HEK293 (cell line): ENCODE results near the gene RTP1.
"Not testable (repeated sequence)": the region's sequence is repeated elsewhere in the genome, so short reads cannot be mapped to it uniquely, and the experiment has no call there.

Experiments used
- CTCF ChIA-PET: fragments of 350-600 bp; formaldehyde crosslinking; extraction: SDS; loops from one replicate; lab custom pipeline; 2021; ENCODE audit warnings: antibody characterized with exemption; lab: Yijun Ruan, JAX
- POLR2A ChIA-PET: fragments of 300-600 bp; formaldehyde crosslinking; extraction: SDS; loops from one replicate; lab custom pipeline; 2020; ENCODE audit warnings: antibody characterized with exemption, inconsistent platforms; lab: Yijun Ruan, JAX
- H3K27ac ChIP-seq: fragments of 200-500 bp; sonication (Bioruptor generic); 2 replicates; pipeline ENCODE4 v1.5.1; 2014; ENCODE audit warnings: low read depth, low read length, control low read depth, inconsistent platforms; ENCODE audit errors: extremely low read depth
- H3K36me3 ChIP-seq, 2 experiments: fragments of 200-500 bp in 1 of 2; sonication (Bioruptor generic) in 1 of 2; 1 replicate in 1 of 2; 2 replicates in 1 of 2; pipeline ENCODE4 v1.5.1; 2014 to 2017; ENCODE audit warnings: inconsistent platforms in 2 of 2, low read length in 2 of 2; ENCODE audit not compliant: control insufficient read depth in 2 of 2, insufficient read depth in 1 of 2
- H3K4me1 ChIP-seq: fragments of 200-500 bp; sonication (Bioruptor generic); 2 replicates; pipeline ENCODE4 v1.5.1; 2014; ENCODE audit warnings: mild to moderate bottlenecking, low read length, inconsistent platforms; ENCODE audit not compliant: control insufficient read depth, insufficient read depth
- H3K4me3 ChIP-seq: 2 replicates; pipeline ENCODE4 v1.5.1; 2011; ENCODE audit warnings: low read depth, mild to moderate bottlenecking, control low read depth, low read length, moderate library complexity
- H3K9me3 ChIP-seq: fragments of 200-500 bp; sonication (Bioruptor generic); 2 replicates; pipeline ENCODE4 v1.5.1; 2014; ENCODE audit warnings: low read depth, low read length, inconsistent platforms; ENCODE audit not compliant: control insufficient read depth, insufficient read depth
- MEIS1 ChIP-seq: sonication (generic); formaldehyde crosslinking; IDR thresholded peaks from 2 replicates; pipeline ENCODE4 v1.8.1; 2022; ENCODE audit warnings: missing genetic modification reagents, mild to moderate bottlenecking, borderline replicate concordance
- MYNN ChIP-seq: fragments of 450-650 bp; formaldehyde crosslinking; IDR thresholded peaks from 2 replicates; pipeline ENCODE4 v1.5.1; 2016; ENCODE audit warnings: missing biosample characterization, missing genetic modification characterization, borderline replicate concordance
- MZF1 ChIP-seq: fragments of 450-650 bp; formaldehyde crosslinking; IDR thresholded peaks from 2 replicates; pipeline ENCODE4 v1.5.1; 2017; ENCODE audit warnings: missing biosample characterization, missing genetic modification characterization, borderline replicate concordance
- TRIM28 ChIP-seq: IDR thresholded peaks from 2 replicates; pipeline ENCODE4 v1.6.1; 2011; ENCODE audit warnings: low read length, control low read depth, borderline replicate concordance
- ZBTB1 ChIP-seq: fragments of 450-650 bp; formaldehyde crosslinking; IDR thresholded peaks from 2 replicates; pipeline ENCODE4 v1.5.1; 2016; ENCODE audit warnings: missing biosample characterization, missing genetic modification characterization
- ZFP3 ChIP-seq: fragments of 450-650 bp; formaldehyde crosslinking; IDR thresholded peaks from 2 replicates; pipeline ENCODE4 v1.5.1; 2016; ENCODE audit warnings: low read depth, missing biosample characterization, missing genetic modification characterization
- ZNF112 ChIP-seq: fragments of 450-650 bp; formaldehyde crosslinking; IDR thresholded peaks from 2 replicates; pipeline ENCODE4 v1.5.0; 2017; ENCODE audit warnings: missing biosample characterization, missing genetic modification characterization
- ZNF132 ChIP-seq: fragments of 450-650 bp; formaldehyde crosslinking; IDR thresholded peaks from 2 replicates; pipeline ENCODE4 v1.5.1; 2017; ENCODE audit warnings: missing biosample characterization, missing genetic modification characterization, borderline replicate concordance
- ZNF16 ChIP-seq: fragments of 450-650 bp; formaldehyde crosslinking; IDR thresholded peaks from 2 replicates; pipeline ENCODE4 v1.5.1; 2016; ENCODE audit warnings: low read depth, missing biosample characterization, missing genetic modification characterization
- ZNF221 ChIP-seq: fragments of 450-650 bp; formaldehyde crosslinking; IDR thresholded peaks from 2 replicates; pipeline ENCODE4 v1.5.1; 2017; ENCODE audit warnings: missing biosample characterization, missing genetic modification characterization, borderline replicate concordance
- ZNF223 ChIP-seq: fragments of 450-650 bp; formaldehyde crosslinking; IDR thresholded peaks from 2 replicates; pipeline ENCODE4 v1.5.1; 2016; ENCODE audit warnings: missing biosample characterization, missing genetic modification characterization
- ZNF311 ChIP-seq: fragments of 450-650 bp; formaldehyde crosslinking; IDR thresholded peaks from 2 replicates; pipeline ENCODE4 v1.5.1; 2017; ENCODE audit warnings: missing biosample characterization, missing genetic modification characterization, borderline replicate concordance
- ZNF335 ChIP-seq: fragments of 450-650 bp; formaldehyde crosslinking; conservative IDR thresholded peaks from 2 replicates; pipeline ENCODE4 v1.5.1; 2016; ENCODE audit warnings: missing biosample characterization, missing genetic modification characterization
- ZNF501 ChIP-seq: fragments of 450-650 bp; formaldehyde crosslinking; IDR thresholded peaks from 2 replicates; pipeline ENCODE4 v1.5.1; 2016; ENCODE audit warnings: missing biosample characterization, missing genetic modification characterization
- ZNF514 ChIP-seq: fragments of 450-650 bp; formaldehyde crosslinking; IDR thresholded peaks from 2 replicates; pipeline ENCODE4 v1.5.1; 2016; ENCODE audit warnings: missing biosample characterization, missing genetic modification characterization
- ZNF544 ChIP-seq: fragments of 450-650 bp; formaldehyde crosslinking; IDR thresholded peaks from 2 replicates; pipeline ENCODE4 v1.5.0; 2017; ENCODE audit warnings: missing biosample characterization, missing genetic modification characterization
- ZNF623 ChIP-seq: fragments of 450-650 bp; formaldehyde crosslinking; IDR thresholded peaks from 2 replicates; pipeline ENCODE4 v1.5.1; 2016; ENCODE audit warnings: missing biosample characterization, missing genetic modification characterization
- TF ChIP-seq, protein P1 (sequence below): fragments of 450-650 bp; formaldehyde crosslinking; IDR thresholded peaks from 2 replicates; pipeline ENCODE4 v1.5.1; 2016; ENCODE audit warnings: missing biosample characterization, missing genetic modification characterization
- TF ChIP-seq, protein P2 (sequence below): fragments of 450-650 bp; formaldehyde crosslinking; IDR thresholded peaks from 2 replicates; pipeline ENCODE4 v1.5.1; 2016; ENCODE audit warnings: missing biosample characterization, missing genetic modification characterization

RTP1 gene

DNA sequence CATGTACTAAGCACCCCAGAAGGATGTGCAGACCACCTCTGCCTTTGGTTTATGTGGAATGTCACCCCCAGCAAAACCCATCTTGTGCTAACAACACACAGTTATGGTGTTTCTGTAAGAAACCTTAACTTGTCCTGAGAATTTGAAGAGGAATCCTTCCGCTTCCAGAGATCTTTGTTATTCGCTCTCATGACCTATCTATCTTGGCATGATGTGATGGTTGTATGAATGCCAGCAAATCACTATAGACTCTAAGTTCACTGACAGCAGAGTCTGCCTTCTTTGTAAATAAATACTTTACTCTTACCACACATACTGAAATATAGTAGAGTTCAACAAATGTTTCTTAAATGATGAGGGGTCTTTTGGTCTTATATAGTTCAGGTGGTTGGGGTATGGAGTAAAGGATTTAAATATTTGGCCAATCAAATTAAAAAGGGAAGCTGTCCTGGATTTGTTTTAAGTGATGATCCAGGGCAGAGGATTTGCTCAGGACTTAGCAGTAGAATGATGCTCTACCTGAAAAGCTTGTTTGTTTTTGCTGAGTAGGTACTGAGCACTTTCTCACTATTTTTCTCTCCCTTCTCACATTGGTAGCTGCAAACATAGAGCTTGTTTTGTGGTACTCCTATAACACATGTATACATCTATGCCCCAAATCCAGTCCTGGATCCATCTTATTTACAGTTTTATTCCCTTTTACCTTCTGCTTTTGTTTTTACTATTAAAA lies 27.9 kb upstream of the RTP1 start:
- no peaks in the 10 kb centered on the region for H3K9me3 ChIP-seq
- H3K4me3 ChIP-seq, result no peak overlapping the region
- H3K27ac ChIP-seq, result no peak overlapping the region
- H3K36me3 ChIP-seq, result no peaks in the 10 kb centered on the region
- TF ChIP-seq MZF1 (tag by site-specific recombination), result no peak
- CTCF ChIA-PET, result interaction anchor here (0.6 to 1.4 kb wide), 3 partner anchors 8 to 320 kb away, joined by 3 to 7 read pairs (median 5); partner anchors contain the start of gene RPL39L
- POLR2A ChIA-PET, result no interaction called here
- no peaks in the 10 kb centered on the region; the same call in 1 of the 2 replicates for H3K4me1 ChIP-seq

DNA sequence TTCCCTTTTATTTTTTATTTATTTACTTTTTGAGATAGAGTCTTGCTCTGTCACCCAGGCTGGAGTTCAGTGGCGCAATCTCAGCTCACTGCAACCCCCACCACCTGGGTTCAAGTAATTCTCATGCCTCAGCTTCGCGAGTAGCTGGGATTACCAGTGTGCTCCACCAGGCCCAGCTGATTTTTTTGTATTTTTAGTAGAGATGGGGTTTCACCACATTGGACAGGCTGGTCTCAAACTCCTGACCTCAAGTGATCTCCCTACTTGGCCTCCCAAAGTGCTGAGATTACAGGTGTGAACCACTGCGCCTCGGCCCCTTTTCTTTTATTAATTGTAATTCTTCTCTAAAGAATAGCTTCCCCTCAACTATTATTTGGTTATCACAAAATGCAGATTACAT lies 26.4 kb upstream of the RTP1 start:
- H3K9me3 ChIP-seq, H3K4me3 ChIP-seq, H3K4me1 ChIP-seq, H3K36me3 ChIP-seq, POLR2A ChIA-PET, H3K27ac ChIP-seq: not testable (repeated sequence)
- CTCF ChIA-PET, result interaction anchor here (0.7 to 1.1 kb wide), 3 partner anchors 32 to 538 kb away, joined by 3 to 5 read pairs (median 4); partner anchors contain the start of gene RPL39L

DNA sequence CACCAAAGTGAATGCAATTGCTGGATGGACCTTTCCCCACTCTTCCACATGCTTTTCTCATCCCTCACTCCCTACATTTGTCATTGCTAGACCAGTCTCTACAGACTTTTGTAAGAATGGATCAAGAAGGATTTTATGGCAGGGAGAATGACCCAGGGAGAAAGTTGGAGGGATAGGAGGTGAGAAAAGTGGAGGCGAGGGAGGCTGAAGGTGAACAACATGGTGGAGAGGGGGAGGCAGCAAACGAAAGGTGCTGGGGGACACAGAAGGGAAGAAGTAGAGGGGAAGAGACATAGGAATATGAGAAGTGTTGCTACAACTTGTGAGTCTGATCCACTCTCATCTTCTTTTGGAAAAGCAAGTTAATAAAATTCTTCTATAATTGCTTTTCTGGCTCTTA lies 24.4 kb upstream of the RTP1 start:
- TF ChIP-seq ZNF544, result no peak
- no peak for TF ChIP-seq MEIS1
- no peak for TF ChIP-seq ZNF16
- TF ChIP-seq TRIM28, result no peak
- TF ChIP-seq ZNF221, result no peak
- no peak for TF ChIP-seq ZNF623 (tag by site-specific recombination)
- no peak for TF ChIP-seq MYNN
- no peak for TF ChIP-seq ZBTB1 (tag by site-specific recombination)
- TF ChIP-seq, protein P1, sequence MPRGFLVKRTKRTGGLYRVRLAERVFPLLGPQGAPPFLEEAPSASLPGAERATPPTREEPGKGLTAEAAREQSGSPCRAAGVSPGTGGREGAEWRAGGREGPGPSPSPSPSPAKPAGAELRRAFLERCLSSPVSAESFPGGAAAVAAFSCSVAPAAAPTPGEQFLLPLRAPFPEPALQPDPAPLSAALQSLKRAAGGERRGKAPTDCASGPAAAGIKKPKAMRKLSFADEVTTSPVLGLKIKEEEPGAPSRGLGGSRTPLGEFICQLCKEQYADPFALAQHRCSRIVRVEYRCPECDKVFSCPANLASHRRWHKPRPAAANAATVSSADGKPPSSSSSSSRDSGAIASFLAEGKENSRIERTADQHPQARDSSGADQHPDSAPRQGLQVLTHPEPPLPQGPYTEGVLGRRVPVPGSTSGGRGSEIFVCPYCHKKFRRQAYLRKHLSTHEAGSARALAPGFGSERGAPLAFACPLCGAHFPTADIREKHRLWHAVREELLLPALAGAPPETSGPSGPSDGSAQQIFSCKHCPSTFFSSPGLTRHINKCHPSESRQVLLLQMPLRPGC, result no peak
- no peak for TF ChIP-seq ZNF335 (tag by site-specific recombination)
- no peak for TF ChIP-seq ZNF514 (tag by site-specific recombination)
- TF ChIP-seq, protein P2, sequence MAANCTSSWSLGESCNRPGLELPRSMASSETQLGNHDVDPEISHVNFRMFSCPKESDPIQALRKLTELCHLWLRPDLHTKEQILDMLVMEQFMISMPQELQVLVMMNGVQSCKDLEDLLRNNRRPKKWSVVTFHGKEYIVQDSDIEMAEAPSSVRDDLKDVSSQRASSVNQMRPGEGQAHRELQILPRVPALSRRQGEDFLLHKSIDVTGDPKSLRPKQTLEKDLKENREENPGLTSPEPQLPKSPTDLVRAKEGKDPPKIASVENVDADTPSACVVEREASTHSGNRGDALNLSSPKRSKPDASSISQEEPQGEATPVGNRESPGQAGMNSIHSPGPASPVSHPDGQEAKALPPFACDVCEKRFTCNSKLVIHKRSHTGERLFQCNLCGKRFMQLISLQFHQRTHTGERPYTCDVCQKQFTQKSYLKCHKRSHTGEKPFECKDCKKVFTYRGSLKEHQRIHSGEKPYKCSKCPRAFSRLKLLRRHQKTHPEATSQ (tag by site-specific recombination), result no peak
- no peak for TF ChIP-seq ZFP3 (tag by site-specific recombination)
- no peak for TF ChIP-seq ZNF112
- TF ChIP-seq ZNF132 (tag by site-specific recombination), result no peak
- TF ChIP-seq ZNF501 (tag by site-specific recombination), result no peak
- TF ChIP-seq ZNF311, result no peak
- TF ChIP-seq ZNF223, result no peak
- Histone ChIP-seq H3K4me3 (no peak overlapping the region), H3K4me1 (no peaks in the 10 kb centered on the region; the same call in 1 of the 2 replicates), H3K9me3 (no peaks in the 10 kb centered on the region), H3K27ac (no peak overlapping the region), H3K36me3 (no peaks in the 10 kb centered on the region)
- ChIA-PET CTCF (interaction anchor here (0.7 to 0.9 kb wide), 2 partner anchors 506 to 1756 kb away, joined by 3 read pairs; no protein-coding TSS in a partner anchor), POLR2A (no interaction called here)
